Mesendoderm (in vitro differentiated cells): ENCODE results near the gene PADI1.

Experiments
- DNase-seq: peaks from one replicate; pipeline ENCODE4 v3.0.0; 2013
- H2AK5ac ChIP-seq: 2 replicates; pipeline ENCODE4 v1.6.1; 2013; ENCODE audit warnings: low read length, inconsistent platforms
- H2BK120ac ChIP-seq: 2 replicates; pipeline ENCODE4 v1.6.1; 2013; ENCODE audit warnings: low read depth, mild to moderate bottlenecking, low read length, moderate library complexity, mixed read lengths
- H2BK15ac ChIP-seq: replicated peaks from 2 replicates; pipeline ENCODE4 v1.6.1; 2013; ENCODE audit warnings: low read depth, mild to moderate bottlenecking, moderate library complexity
- H2BK5ac ChIP-seq: 2 replicates; pipeline ENCODE4 v1.6.1; 2013; ENCODE audit warnings: low read length, inconsistent platforms
- H3K18ac ChIP-seq: 2 replicates; pipeline ENCODE4 v1.6.1; 2013; ENCODE audit warnings: mild to moderate bottlenecking, low read length, mixed read lengths
- H3K23ac ChIP-seq: one replicate; pipeline ENCODE4 v1.6.1; 2013; ENCODE audit warnings: low read length
- H3K27ac ChIP-seq: 2 replicates; pipeline ENCODE4 v1.5.1; 2013; ENCODE audit warnings: low read depth, mild to moderate bottlenecking, inconsistent platforms, low read length, moderate library complexity
- H3K27me3 ChIP-seq: 2 replicates; pipeline ENCODE4 v1.6.1; 2013; ENCODE audit warnings: low read length, control low read depth, mild to moderate bottlenecking, inconsistent platforms; ENCODE audit not compliant: insufficient read depth, poor library complexity
- H3K36me3 ChIP-seq: 2 replicates; pipeline ENCODE4 v1.6.1; 2013; ENCODE audit warnings: low read length, inconsistent platforms; ENCODE audit not compliant: control insufficient read depth, insufficient read depth
- H3K4ac ChIP-seq: one replicate; pipeline ENCODE4 v1.6.1; 2013; ENCODE audit warnings: low read depth, mild to moderate bottlenecking, low read length, moderate library complexity
- H3K4me1 ChIP-seq: 2 replicates; pipeline ENCODE4 v1.6.1; 2013; ENCODE audit warnings: low read depth, low read length, inconsistent platforms; ENCODE audit not compliant: control insufficient read depth
- H3K4me2 ChIP-seq: 2 replicates; pipeline ENCODE4 v1.6.1; 2013; ENCODE audit warnings: low read length
- H3K4me3 ChIP-seq: 2 replicates; pipeline ENCODE4 v1.5.1; 2013; ENCODE audit warnings: mild to moderate bottlenecking, low read length
- H3K56ac ChIP-seq: one replicate; pipeline ENCODE4 v1.6.1; 2013; ENCODE audit warnings: low read length
- H3K79me1 ChIP-seq: 2 replicates; pipeline ENCODE4 v1.6.1; 2013; ENCODE audit warnings: low read length, inconsistent platforms
- H3K79me2 ChIP-seq: 2 replicates; pipeline ENCODE4 v1.6.1; 2013; ENCODE audit warnings: mild to moderate bottlenecking, low read length; ENCODE audit not compliant: control insufficient read depth, insufficient read depth
- H3K9ac ChIP-seq: 2 replicates; pipeline ENCODE4 v1.6.1; 2013; ENCODE audit warnings: low read length, inconsistent platforms
- H4K5ac ChIP-seq: one replicate; pipeline ENCODE4 v1.6.1; 2013; ENCODE audit warnings: low read length
- H4K8ac ChIP-seq: one replicate; pipeline ENCODE4 v1.6.1; 2013; ENCODE audit warnings: low read depth, mild to moderate bottlenecking, control low read depth, low read length, moderate library complexity
- WGBS: extraction: QIAGEN DNeasy Blood & Tissue Kit; methylation state at CpG from one replicate; pipeline ENCODE4 v1.1.7; 2013; ENCODE audit warnings: low lambda C conversion rate, missing lambda C conversion rate; ENCODE audit not compliant: insufficient coverage; ENCODE audit errors: extremely low coverage; 5-methylcytosine and 5-hydroxymethylcytosine counted together

Gene PADI1

DNA sequence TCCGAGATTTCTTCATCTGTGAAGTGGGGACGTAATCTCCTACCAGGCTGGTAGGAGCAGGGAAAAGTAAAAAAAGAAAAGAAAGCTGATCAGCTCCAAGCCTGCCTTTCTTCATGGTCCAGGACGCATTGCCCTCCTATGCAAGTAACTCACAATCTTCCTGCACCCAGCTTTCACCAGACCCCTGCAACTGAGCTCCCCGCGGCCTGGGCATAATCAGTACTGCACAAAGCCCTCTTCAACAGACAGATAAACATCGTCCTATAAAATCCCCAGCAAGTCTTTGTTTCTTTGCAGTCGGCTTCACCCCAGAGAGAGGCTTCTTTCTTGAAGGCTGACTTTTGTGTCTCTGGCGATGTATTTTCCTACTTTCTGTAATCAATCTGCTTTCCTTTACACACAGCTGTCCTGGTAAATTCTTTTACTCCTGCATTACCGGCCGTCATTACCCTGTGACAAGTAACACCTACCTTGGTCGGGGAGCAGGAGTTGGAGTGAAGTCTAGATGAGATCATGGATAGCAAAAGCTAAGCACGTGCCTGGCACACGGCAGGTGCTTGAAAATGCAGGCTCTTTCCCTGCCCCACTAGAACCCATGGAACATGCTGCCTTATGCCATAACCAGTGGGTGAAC is 8.3 kb downstream of the PADI1 start:
- Histone ChIP-seq H3K4me3 (no peak overlapping the region), H3K79me2 (no peaks in the 10 kb centered on the region), H3K9ac (no peak overlapping the region), H4K8ac (no peak overlapping the region), H3K4ac (no peak overlapping the region), H3K23ac (no peak overlapping the region), H2BK5ac (no peak overlapping the region), H3K4me1 (no peaks in the 10 kb centered on the region), H3K4me2 (no peak overlapping the region), H3K79me1 (no peaks in the 10 kb centered on the region), H2BK120ac (no peak overlapping the region), H3K56ac (no peak overlapping the region), H2AK5ac (no peak overlapping the region), H3K27ac (no peak overlapping the region), H4K5ac (no peak overlapping the region), H3K27me3 (no peaks in the 10 kb centered on the region), H2BK15ac (no peak overlapping the region), H3K36me3 (no peaks in the 10 kb centered on the region), H3K18ac (no peak overlapping the region)
- no CpG with 5 or more reads among the region's 13 CpGs for WGBS
- no peak for DNase-seq

DNA sequence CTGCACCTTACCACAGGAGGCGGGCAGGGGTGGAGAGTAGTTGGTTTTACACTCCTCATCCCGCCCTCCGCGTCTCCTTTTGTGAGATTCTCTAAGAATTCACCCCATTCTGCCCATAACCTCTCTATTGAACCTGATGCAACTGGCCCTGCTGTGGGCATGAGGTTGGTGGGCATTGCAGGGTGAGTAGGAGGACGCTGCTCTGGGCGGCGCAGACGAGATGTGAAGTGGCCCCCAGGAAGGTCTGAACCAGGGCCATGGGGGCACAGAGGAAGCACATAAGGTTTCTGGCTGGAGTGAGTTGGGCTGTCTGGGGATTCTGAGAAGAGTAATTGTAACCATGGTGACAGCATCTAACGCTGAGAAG is 8.8 kb downstream of the PADI1 start:
- Histone ChIP-seq H3K4me2 (no peak overlapping the region), H2BK120ac (no peak overlapping the region), H3K9ac (no peak overlapping the region), H3K27ac (no peak overlapping the region), H3K79me2 (no peaks in the 10 kb centered on the region), H3K36me3 (no peaks in the 10 kb centered on the region), H3K23ac (no peak overlapping the region), H3K56ac (no peak overlapping the region), H3K4ac (no peak overlapping the region), H3K79me1 (no peaks in the 10 kb centered on the region), H2BK5ac (no peak overlapping the region), H3K4me3 (no peak overlapping the region), H2BK15ac (no peak overlapping the region), H4K8ac (no peak overlapping the region), H3K4me1 (no peaks in the 10 kb centered on the region), H3K27me3 (no peaks in the 10 kb centered on the region), H4K5ac (no peak overlapping the region), H2AK5ac (no peak overlapping the region), H3K18ac (no peak overlapping the region)
- no peak for DNase-seq
- WGBS, result no CpG with 5 or more reads among the region's 9 CpGs

DNA sequence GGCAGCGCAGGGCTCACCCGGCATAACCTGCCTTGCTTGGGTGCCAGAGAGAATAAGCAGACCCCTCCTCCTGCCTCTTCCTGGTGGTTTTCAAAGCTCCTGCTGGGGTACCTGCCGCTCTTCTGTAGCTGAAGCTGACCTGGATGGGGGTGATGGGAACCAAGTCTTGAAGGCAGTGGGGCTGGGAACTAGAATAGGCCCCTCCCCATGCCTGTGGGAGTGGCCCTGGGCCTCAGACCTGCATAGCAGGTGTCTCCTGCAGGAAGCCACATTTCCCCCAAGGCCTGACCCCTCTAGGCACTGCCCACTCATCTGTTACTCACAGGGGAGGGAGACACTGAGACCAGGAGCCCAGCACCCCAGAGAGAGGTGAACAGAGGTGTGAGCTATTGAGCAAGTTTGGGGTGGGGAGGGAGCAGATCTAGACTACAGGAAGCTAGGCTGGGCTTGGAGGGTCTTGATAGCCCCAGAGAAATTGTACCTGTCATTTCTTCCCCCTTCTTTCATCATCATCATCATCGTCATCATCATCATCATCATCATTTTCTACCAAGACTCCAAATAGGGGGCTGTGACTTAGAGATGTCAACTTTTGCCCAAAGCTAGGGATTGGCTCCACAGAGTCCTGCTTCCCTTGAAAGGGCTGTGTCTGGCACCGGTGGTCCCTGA is 10.1 kb downstream of the PADI1 start:
- H2AK5ac ChIP-seq, result no peak overlapping the region
- H3K79me2 ChIP-seq, result no peaks in the 10 kb centered on the region
- H4K8ac ChIP-seq, result no peak overlapping the region
- H3K56ac ChIP-seq, result no peak overlapping the region
- no peaks in the 10 kb centered on the region for H3K27me3 ChIP-seq
- DNase-seq, result no peak
- no peak overlapping the region for H2BK120ac ChIP-seq
- WGBS, result no CpG with 5 or more reads among the region's 5 CpGs
- H3K23ac ChIP-seq, result no peak overlapping the region
- no peak overlapping the region for H3K4me2 ChIP-seq
- no peaks in the 10 kb centered on the region for H3K79me1 ChIP-seq
- no peak overlapping the region for H4K5ac ChIP-seq
- H3K18ac ChIP-seq, result no peak overlapping the region
- no peak overlapping the region for H3K27ac ChIP-seq
- no peak overlapping the region for H3K9ac ChIP-seq
- no peaks in the 10 kb centered on the region for H3K4me1 ChIP-seq
- no peak overlapping the region for H2BK5ac ChIP-seq
- no peak overlapping the region for H2BK15ac ChIP-seq
- no peaks in the 10 kb centered on the region for H3K36me3 ChIP-seq
- H3K4ac ChIP-seq, result no peak overlapping the region
- H3K4me3 ChIP-seq, result no peak overlapping the region

DNA sequence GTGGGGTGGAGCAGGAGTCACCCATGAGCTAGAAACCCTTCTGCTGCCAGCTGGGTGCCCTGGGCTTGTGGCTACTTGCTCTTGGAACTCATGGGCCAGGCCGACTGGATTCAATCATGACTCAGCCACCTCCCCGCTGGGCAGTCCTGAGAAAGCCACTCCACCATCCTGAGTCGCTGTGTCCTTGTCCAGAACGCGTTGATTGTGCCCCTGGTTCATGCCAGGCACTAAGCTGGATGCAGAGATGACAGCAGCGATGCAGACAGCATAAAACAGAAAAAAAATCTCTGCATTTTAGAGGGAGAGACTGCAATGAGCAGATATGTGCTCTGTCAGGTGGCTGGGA is 10.6 kb downstream of the PADI1 start:
- no peaks in the 10 kb centered on the region for H3K4me1 ChIP-seq
- H3K18ac ChIP-seq, result no peak overlapping the region
- H3K36me3 ChIP-seq, result no peaks in the 10 kb centered on the region
- H3K27ac ChIP-seq, result no peak overlapping the region
- H3K56ac ChIP-seq, result no peak overlapping the region
- H3K4ac ChIP-seq, result no peak overlapping the region
- no peak overlapping the region for H2AK5ac ChIP-seq
- H4K5ac ChIP-seq, result no peak overlapping the region
- no peak overlapping the region for H2BK120ac ChIP-seq
- no peaks in the 10 kb centered on the region for H3K79me1 ChIP-seq
- H3K79me2 ChIP-seq, result no peaks in the 10 kb centered on the region
- no peak for DNase-seq
- no peak overlapping the region for H3K4me2 ChIP-seq
- H3K4me3 ChIP-seq, result no peak overlapping the region
- no peak overlapping the region for H2BK5ac ChIP-seq
- no peak overlapping the region for H3K9ac ChIP-seq
- no CpG with 5 or more reads among the region's 6 CpGs for WGBS
- H4K8ac ChIP-seq, result no peak overlapping the region
- H3K23ac ChIP-seq, result no peak overlapping the region
- no peak overlapping the region for H2BK15ac ChIP-seq
- no peaks in the 10 kb centered on the region for H3K27me3 ChIP-seq

DNA sequence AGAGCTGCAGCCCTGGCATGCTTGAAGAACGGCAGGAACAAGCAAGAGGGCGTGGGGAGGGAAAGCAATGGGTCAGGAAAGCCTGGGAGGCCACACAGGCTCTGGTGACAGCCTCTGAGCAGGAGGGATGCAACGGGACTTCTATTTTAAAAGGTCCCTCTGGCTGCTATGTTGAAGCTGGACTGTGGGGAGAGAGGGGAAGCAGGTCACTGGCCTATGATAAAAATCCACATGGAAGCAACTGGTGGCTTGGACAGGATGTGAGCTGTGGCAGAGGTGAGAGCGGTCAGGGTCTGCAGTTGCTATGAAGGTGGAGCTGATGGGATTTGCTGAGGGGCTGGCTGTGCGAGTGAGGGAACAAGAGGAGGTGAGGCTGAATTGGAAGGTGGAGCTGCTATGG is 11.2 kb downstream of the PADI1 start:
- H3K27ac ChIP-seq, result no peak overlapping the region
- no peak overlapping the region for H2AK5ac ChIP-seq
- H4K8ac ChIP-seq, result no peak overlapping the region
- no peak overlapping the region for H3K18ac ChIP-seq
- H3K23ac ChIP-seq, result no peak overlapping the region
- H2BK5ac ChIP-seq, result no peak overlapping the region
- no CpG with 5 or more reads among the region's 5 CpGs for WGBS
- peak; percentile 29 for DNase-seq
- peak overlapping the region; percentile 25 for H3K56ac ChIP-seq
- no peaks in the 10 kb centered on the region for H3K79me1 ChIP-seq
- no peak overlapping the region for H3K4me2 ChIP-seq
- H2BK120ac ChIP-seq, result no peak overlapping the region
- no peak overlapping the region for H3K4ac ChIP-seq
- H4K5ac ChIP-seq, result no peak overlapping the region
- H3K4me1 ChIP-seq, result no peaks in the 10 kb centered on the region
- H3K79me2 ChIP-seq, result no peaks in the 10 kb centered on the region
- no peaks in the 10 kb centered on the region for H3K36me3 ChIP-seq
- no peak overlapping the region for H2BK15ac ChIP-seq
- H3K9ac ChIP-seq, result no peak overlapping the region
- no peaks in the 10 kb centered on the region for H3K27me3 ChIP-seq
- no peak overlapping the region for H3K4me3 ChIP-seq

DNA sequence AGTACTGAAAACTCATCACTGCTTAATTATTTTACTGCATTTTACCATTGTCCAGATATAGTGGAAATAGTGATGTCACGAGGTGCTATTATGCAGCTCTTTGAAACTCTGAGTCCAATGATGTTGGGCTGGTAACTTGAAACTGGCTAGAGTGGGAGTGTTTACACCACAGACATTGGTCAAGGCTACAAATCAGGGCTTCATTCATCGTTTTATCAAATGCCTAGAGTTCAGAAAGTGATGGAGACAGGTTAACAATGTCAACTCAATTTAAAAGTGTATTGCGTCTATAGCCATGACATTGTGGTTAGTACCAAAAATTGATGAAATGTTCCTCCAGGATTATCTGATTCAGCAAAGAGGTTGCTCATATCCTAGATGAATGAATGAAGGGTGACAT is 12.7 kb downstream of the PADI1 start:
- no CpG with 5 or more reads among the region's 3 CpGs for WGBS
- Histone ChIP-seq H4K5ac (no peak overlapping the region), H3K23ac (no peak overlapping the region), H3K27ac (no peak overlapping the region), H3K79me2 (no peaks in the 10 kb centered on the region), H4K8ac (no peak overlapping the region), H3K56ac (no peak overlapping the region), H2BK5ac (no peak overlapping the region), H3K4me3 (no peak overlapping the region), H3K36me3 (no peaks in the 10 kb centered on the region), H3K27me3 (no peaks in the 10 kb centered on the region), H2BK120ac (no peak overlapping the region), H3K79me1 (no peaks in the 10 kb centered on the region), H2AK5ac (no peak overlapping the region), H3K4me2 (no peak overlapping the region), H3K9ac (no peak overlapping the region), H3K18ac (no peak overlapping the region), H2BK15ac (no peak overlapping the region), H3K4ac (no peak overlapping the region), H3K4me1 (no peaks in the 10 kb centered on the region)
- DNase-seq, result no peak
